ENCODE results near the gene RPTOR.

Gene RPTOR

DNA sequence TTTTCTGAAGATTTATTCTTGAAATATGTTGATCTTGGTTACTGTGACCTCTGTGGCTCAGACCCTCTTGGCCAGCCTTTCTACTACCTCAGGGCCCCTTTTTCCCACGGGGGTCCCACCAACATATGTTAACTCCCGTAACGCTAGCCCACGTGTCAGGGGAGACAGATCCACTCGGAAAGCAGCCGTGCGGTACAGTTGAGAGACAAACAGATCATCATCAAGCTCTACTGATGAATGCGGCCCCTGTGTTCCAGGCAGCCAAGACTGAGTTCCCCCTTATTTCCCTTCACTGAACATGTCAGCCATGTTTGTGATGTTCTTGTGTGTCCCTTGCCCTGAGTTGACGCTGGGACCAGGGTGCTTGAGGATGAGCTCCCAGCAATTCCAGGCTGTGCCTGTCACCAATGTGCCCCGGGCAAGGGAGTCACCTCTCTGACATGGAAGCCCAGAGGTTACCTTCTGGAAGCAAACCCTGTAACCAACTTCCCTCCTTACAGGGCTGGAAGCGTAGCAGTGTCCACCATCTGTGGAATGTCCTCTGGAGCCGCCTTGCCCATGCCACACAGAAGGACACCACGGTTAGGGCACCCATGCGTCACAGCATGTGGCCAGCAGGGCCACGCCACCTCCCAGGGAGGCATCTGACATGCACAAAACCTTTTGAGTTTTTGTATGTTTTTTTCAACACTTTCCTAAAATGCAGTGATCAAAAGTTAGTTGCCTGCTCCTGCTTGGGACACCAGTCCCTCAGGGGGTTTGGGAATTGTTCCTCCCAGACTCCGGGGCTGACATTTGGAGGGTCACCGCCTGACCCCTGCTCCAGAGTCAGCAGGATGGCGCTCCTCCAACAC, 253.3 kb downstream of the RPTOR start:
- no peaks in the 10 kb centered on the region for H3K79me1 ChIP-seq (ENCODE audit: low read depth, low read length)
- peak overlapping the region; percentile 24 for H3K18ac ChIP-seq (ENCODE audit: low read length)
- WGBS, 2 donors (ENCODE audit: extremely low coverage in 2 of 2, insufficient read length in 2 of 2, insufficient replicate concordance in 1 of 2), result no CpG with 5 or more reads among the region's 18 CpGs
- peak overlapping the region; percentile 49 for H4K8ac ChIP-seq (ENCODE audit: low read depth, low read length)
- H3K4me1 ChIP-seq (ENCODE audit: control insufficient read depth in 2 of 2, insufficient read depth in 1 of 2, low read depth in 1 of 2, low read length in 2 of 2), result peaks cover 3% of the 10 kb centered on the region in 2 donors
- peaks cover 1 to 4% of the 10 kb centered on the region in 2 donors for H3K9me3 ChIP-seq (replicated peaks in 1 of 2; ENCODE audit: control insufficient read depth in 2 of 2, insufficient read depth in 1 of 2, low read depth in 1 of 2, low read length in 2 of 2)
- H3K23ac ChIP-seq (ENCODE audit: low read depth, low read length, poor library complexity), result no peak overlapping the region
- no peak overlapping the region for H3K4ac ChIP-seq (ENCODE audit: low read length)
- H2AK5ac ChIP-seq (ENCODE audit: low read depth, low read length), result no peak overlapping the region
- H3K9ac ChIP-seq (ENCODE audit: low read depth, low read length, poor library complexity), result peak overlapping the region; percentile 63
- no peak overlapping the region for H4K91ac ChIP-seq (ENCODE audit: low read depth, low read length, poor library complexity)
- H3K4me2 ChIP-seq (ENCODE audit: insufficient read depth, low read length, poor library complexity, severe bottlenecking), result no peak overlapping the region
- peaks cover 2 to 20% of the 10 kb centered on the region in 2 donors for H3K36me3 ChIP-seq (replicated peaks in 1 of 2; ENCODE audit: control insufficient read depth in 2 of 2, insufficient read depth in 2 of 2, low read length in 2 of 2)
- no peak overlapping the region for H3K4me3 ChIP-seq (ENCODE audit: low read length in 2 of 2)
- H3K14ac ChIP-seq (ENCODE audit: low read length), result peak overlapping the region; percentile 47
- H2AFZ ChIP-seq (ENCODE audit: low read length), result no peak overlapping the region
- no peak overlapping the region for H3K27ac ChIP-seq (replicated peaks; ENCODE audit: low read length)
- no peak overlapping the region for H2BK12ac ChIP-seq (ENCODE audit: low read length)
- H2BK15ac ChIP-seq (ENCODE audit: low read length), result peak overlapping the region; percentile 34
- no peaks in the 10 kb centered on the region for H3K27me3 ChIP-seq (ENCODE audit: control insufficient read depth in 3 of 3, insufficient read depth in 3 of 3, low read depth in 1 of 3, low read length in 3 of 3)
- no peak overlapping the region for H2BK5ac ChIP-seq (ENCODE audit: low read length)
- no peak for DNase-seq (ENCODE audit: low spot score)
- no peak overlapping the region for H2BK120ac ChIP-seq (ENCODE audit: low read depth, low read length)

DNA sequence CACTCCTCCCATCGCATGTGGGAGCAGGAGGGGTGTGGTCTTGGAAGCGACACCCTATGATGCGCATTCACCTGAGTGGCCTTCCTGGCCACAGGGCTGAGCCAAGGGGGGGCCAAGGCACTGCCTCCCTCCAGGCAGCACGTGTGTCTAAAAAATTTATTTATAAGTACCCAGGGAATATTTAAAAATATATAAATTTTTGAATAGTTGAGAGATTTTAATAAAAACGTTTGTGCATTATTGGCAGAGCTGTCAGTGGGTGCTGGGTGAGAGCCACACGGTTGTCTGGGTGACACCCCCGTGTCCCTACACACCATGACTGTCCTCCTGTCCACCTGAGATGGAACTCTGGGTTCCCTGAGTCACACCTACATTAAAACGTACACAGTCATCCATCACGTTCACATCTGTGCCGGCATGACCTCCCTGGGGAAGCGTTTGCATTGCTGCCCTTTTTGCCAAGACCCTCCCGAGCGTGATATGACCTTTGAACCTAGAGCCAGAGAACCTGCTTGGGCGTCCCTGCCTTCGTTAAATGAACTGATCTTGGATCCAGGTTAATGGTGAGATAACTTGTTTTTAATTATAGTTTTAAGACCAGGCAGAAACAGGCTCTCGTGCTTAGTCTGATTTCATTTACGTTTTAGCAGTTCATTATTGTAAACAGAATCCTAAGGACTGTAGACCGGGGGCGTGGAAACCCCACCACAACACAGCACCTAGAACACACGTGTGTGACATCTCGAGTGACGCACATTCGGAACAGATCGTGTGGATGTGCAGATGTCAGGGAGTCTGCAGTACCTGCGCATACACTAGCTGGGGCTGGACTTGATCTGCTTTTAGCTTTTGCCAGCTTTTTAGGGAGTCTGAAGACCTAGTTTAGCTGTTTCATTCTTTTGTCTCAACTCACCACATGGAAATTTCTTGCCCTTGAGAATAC, 254.2 kb downstream of the RPTOR start:
- DNase-seq (ENCODE audit: low spot score), result no peak
- Histone ChIP-seq H2BK15ac (ENCODE audit: low read length) (no peak overlapping the region), H3K36me3 (replicated peaks in 1 of 2; ENCODE audit: control insufficient read depth in 2 of 2, insufficient read depth in 2 of 2, low read length in 2 of 2) (peaks cover 2 to 14% of the 10 kb centered on the region in 2 donors), H3K9ac (ENCODE audit: low read depth, low read length, poor library complexity) (no peak overlapping the region), H3K4me1 (ENCODE audit: control insufficient read depth in 2 of 2, insufficient read depth in 1 of 2, low read depth in 1 of 2, low read length in 2 of 2) (peaks cover 3 to 5% of the 10 kb centered on the region in 2 donors), H2BK12ac (ENCODE audit: low read length) (no peak overlapping the region), H3K14ac (ENCODE audit: low read length) (no peak overlapping the region), H3K4me2 (ENCODE audit: insufficient read depth, low read length, poor library complexity, severe bottlenecking) (no peak overlapping the region), H3K4ac (ENCODE audit: low read length) (no peak overlapping the region), H2AFZ (ENCODE audit: low read length) (no peak overlapping the region), H3K27me3 (ENCODE audit: control insufficient read depth in 3 of 3, insufficient read depth in 3 of 3, low read depth in 1 of 3, low read length in 3 of 3) (no peaks in the 10 kb centered on the region), H2BK5ac (ENCODE audit: low read length) (no peak overlapping the region), H3K9me3 (replicated peaks in 1 of 2; ENCODE audit: control insufficient read depth in 2 of 2, insufficient read depth in 1 of 2, low read depth in 1 of 2, low read length in 2 of 2) (peaks cover 1 to 4% of the 10 kb centered on the region in 2 donors), H3K4me3 (ENCODE audit: low read length in 2 of 2) (no peak overlapping the region), H4K91ac (ENCODE audit: low read depth, low read length, poor library complexity) (no peak overlapping the region), H3K79me1 (ENCODE audit: low read depth, low read length) (no peaks in the 10 kb centered on the region), H3K27ac (replicated peaks; ENCODE audit: low read length) (no peak overlapping the region), H3K23ac (ENCODE audit: low read depth, low read length, poor library complexity) (no peak overlapping the region), H2BK120ac (ENCODE audit: low read depth, low read length) (no peak overlapping the region), H4K8ac (ENCODE audit: low read depth, low read length) (no peak overlapping the region), H2AK5ac (ENCODE audit: low read depth, low read length) (no peak overlapping the region), H3K18ac (ENCODE audit: low read length) (peak overlapping the region; percentile 24)
- 100% methylated on average over 1 of the region's 25 CpGs; no CpG with 5 or more reads in 1 of the 2 donors for WGBS, 2 donors (ENCODE audit: extremely low coverage in 2 of 2, insufficient read length in 2 of 2, insufficient replicate concordance in 1 of 2)

DNA sequence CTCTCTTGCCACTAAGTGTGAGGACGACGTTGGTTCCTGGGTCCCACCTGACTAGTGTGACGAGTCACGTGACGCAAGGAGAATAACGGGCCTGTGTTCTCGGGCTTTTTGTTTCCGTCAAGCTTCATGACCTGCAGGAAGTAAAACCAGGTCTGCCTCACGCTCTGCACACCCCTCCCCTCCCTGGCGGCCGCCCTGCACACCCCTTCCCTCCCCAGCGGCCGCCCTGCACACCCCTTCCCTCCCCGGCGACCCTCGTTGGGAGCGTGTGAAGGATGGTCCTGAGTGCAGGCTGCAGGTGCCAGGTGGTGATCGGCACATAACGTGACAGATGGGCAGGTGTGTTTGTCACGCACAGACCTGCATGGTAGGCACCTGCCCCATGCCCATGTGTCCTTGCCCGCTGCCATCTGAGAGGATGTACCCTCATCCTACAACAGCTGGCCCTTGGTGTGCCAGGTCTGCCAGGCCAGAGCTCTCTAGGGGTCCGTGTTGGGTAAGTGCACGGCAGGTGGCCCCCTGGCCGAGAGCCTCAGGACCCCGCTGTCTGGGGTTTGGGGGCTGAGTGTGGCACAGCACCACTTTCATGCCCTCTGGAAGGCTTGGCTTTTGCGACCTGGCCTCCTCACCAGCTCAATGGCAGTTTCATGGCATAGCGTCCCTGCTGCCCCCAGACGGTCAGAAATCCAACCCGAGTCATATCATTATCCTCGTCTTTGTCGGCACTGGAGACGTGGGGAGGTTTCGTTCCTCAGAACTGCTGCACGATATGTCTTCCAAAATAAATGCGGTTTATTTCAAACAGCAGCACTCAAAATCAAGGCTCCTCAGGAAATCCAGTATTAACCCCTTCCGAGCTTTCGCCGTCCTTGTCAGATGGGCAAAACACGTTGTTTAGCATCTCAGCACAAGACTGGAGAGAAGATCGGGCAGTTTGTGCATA, 255.2 kb downstream of the RPTOR start:
- Histone ChIP-seq H2BK120ac (ENCODE audit: low read depth, low read length) (no peak overlapping the region), H3K9me3 (replicated peaks in 1 of 2; ENCODE audit: control insufficient read depth in 2 of 2, insufficient read depth in 1 of 2, low read depth in 1 of 2, low read length in 2 of 2) (peaks cover 1 to 4% of the 10 kb centered on the region in 2 donors), H3K4me2 (ENCODE audit: insufficient read depth, low read length, poor library complexity, severe bottlenecking) (no peak overlapping the region), H3K4me1 (ENCODE audit: control insufficient read depth in 2 of 2, insufficient read depth in 1 of 2, low read depth in 1 of 2, low read length in 2 of 2) (peaks cover 3% of the 10 kb centered on the region in 2 donors), H3K18ac (ENCODE audit: low read length) (no peak overlapping the region), H3K79me1 (ENCODE audit: low read depth, low read length) (no peaks in the 10 kb centered on the region), H2AFZ (ENCODE audit: low read length) (no peak overlapping the region), H4K91ac (ENCODE audit: low read depth, low read length, poor library complexity) (no peak overlapping the region), H3K27ac (replicated peaks; ENCODE audit: low read length) (no peak overlapping the region), H3K4ac (ENCODE audit: low read length) (no peak overlapping the region), H3K23ac (ENCODE audit: low read depth, low read length, poor library complexity) (no peak overlapping the region), H3K9ac (ENCODE audit: low read depth, low read length, poor library complexity) (no peak overlapping the region), H3K36me3 (replicated peaks in 1 of 2; ENCODE audit: control insufficient read depth in 2 of 2, insufficient read depth in 2 of 2, low read length in 2 of 2) (peaks cover 2 to 11% of the 10 kb centered on the region in 2 donors), H3K27me3 (ENCODE audit: control insufficient read depth in 3 of 3, insufficient read depth in 3 of 3, low read depth in 1 of 3, low read length in 3 of 3) (no peaks in the 10 kb centered on the region), H2AK5ac (ENCODE audit: low read depth, low read length) (no peak overlapping the region), H3K4me3 (ENCODE audit: low read length in 2 of 2) (no peak overlapping the region), H4K8ac (ENCODE audit: low read depth, low read length) (no peak overlapping the region), H2BK5ac (ENCODE audit: low read length) (no peak overlapping the region), H3K14ac (ENCODE audit: low read length) (no peak overlapping the region), H2BK12ac (ENCODE audit: low read length) (no peak overlapping the region), H2BK15ac (ENCODE audit: low read length) (no peak overlapping the region)
- no CpG with 5 or more reads among the region's 40 CpGs for WGBS, 2 donors (ENCODE audit: extremely low coverage in 2 of 2, insufficient read length in 2 of 2, insufficient replicate concordance in 1 of 2)
- DNase-seq (ENCODE audit: low spot score), result no peak

Data from neuronal stem cell (in vitro differentiated cells).